Hematopoietic multipotent progenitor cell treated with erythropoietin and hydrocortisone succinate and interleukin-3 and kit ligand, for 15 days (in vitro differentiated cells): ENCODE results near the gene STAMBPL1.
"Not testable (repeated sequence)": the region's sequence is repeated elsewhere in the genome, so short reads cannot be mapped to it uniquely, and the experiment has no call there.

ENCODE experiments used
- DNase-seq: peaks from one replicate; pipeline ENCODE4 v3.0.0-alpha.2; 2015; ENCODE audit warnings: low spot score

STAMBPL1 gene

DNA sequence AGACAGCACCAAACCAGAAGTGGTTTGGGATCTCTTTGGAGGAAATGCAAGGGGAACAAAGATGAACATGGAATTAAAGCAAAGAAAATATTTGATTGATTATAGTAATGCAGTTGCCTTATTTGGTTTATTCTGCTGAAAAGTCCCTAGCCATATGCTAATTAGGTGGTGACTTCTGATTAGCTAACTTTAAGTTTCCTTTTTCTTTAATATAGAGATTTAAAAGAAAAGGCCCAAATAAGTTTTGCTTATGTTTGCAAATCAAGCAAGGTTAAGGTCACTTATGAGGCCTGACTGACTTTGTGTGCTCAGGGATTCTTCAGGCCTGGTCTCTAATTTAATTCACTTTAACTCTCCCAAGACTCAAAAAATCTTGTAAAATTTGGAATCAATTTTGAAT is 22.2 kb upstream of the STAMBPL1 start:
- no peak for DNase-seq

DNA sequence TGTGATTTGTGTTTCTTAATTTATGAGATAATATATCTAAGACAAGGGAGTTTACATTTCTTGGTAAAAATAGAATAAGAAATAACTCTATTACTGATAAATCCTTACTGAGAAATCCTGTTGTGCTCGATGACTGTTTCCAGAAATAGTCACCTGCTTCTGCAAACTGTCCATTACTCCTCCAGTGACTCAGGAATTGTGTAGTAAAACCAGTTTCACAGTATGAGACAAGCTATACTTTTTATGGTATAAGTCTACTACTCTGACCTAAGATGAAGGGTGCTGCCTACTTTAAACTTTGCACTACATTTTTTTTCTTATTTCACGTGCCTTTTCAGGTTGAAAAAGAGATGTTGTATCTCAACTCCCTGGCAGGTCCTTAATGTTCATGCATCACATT is 21.6 kb upstream of the STAMBPL1 start:
- DNase-seq = no peak

DNA sequence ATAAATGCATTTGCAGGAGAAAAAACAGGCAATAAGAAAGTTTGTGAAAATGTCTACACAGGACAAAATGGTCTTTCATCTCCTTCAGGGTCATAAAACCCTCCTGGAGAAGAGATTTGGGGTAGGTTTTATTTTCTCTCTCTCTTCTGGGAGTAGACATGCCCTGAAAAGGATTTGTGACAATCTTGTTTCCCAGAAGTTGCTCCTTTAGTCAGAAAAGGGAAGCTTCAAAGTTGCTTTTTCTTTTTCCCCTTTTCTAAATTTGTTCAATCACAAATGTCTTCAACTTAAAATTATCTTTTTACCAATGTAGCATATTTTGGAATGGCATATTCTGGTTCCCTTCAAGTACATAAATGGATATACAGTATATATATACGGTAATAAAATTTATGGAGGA is 19.0 kb upstream of the STAMBPL1 start:
- no peak for DNase-seq

DNA sequence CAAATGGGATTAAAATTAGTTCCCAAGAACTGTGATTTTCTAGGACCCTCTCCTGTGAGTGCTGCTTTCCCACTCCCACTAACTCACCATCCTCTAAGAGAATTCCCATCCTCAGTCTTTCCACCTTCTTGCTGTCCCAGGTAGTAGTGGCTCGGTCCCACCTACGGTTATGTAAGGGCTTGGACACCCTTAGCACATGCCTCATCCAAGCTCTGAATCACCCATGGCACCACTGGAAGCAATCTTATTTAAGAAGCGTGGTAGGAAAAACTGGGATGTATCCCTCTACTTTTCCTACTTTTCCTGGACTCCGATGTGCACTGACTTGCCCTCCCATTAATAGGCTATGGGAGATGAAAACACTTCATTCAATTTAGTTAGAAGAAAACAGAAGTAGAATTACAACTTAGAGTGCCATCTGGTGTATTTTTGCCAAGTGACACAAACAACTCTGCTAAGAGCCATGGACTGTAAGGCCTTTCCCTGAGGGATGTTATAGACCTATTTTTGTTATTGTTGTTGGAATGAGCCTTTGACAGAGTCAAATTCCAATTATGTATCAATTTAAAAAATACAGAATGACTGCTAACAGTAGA is 14.7 kb upstream of the STAMBPL1 start:
- DNase-seq = no peak

DNA sequence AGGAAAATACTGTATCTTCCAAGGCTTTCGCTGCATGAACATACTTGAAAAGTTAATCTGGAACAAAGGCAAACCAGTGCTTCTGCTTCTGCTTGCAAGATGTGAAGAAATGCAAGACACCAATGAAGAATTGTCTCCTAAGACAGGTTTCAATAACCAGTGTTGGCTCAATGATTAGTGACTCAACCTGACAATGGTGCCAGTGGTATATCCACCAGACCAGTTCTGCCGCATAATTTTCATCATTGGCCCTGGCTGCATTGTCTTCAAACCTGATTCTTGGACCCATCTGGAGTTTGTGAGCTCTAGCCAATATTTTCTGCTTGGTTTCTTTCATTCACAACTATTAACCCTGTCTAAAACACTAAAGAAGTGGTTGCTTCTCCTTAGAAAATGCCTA is 13.6 kb upstream of the STAMBPL1 start:
- no peak for DNase-seq

DNA sequence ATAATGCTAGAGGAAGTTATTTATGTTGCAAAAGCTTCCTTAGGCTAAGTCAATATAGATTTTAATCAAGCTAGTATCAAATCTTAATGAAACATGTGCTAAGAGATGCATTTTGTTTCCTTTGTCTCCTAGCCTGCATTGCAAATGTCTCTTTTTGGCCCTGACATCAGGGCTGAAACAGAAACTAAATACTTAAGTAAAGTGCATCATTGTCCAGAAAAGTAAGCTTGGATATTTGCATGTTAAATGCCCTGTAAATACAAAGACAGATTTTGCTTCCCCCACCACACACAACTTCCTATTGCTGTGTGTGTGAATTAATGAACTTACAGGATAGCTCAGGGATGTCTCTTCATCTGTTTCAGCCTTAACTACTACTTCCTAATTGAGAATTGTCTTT is 10.0 kb upstream of the STAMBPL1 start:
- DNase-seq = no peak

DNA sequence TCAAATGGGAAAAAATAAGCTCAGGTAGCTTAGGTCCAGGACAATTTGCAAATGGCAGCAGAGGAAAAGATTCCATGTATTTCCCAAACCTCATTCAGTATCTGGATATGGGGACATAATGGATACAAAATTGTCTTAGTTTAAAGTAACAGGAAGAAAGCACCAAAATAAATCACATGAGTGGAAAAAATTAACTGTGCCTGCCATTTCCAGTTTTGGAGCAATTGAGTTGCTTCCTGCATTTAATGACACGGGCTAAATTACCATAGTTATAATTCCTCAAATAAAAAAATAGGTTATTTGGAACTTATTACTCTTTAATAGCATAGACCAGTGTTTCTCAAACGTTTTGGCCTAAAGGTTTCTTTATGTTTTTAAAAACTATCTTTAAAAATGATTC is 6.3 kb upstream of the STAMBPL1 start:
- no peak for DNase-seq

DNA sequence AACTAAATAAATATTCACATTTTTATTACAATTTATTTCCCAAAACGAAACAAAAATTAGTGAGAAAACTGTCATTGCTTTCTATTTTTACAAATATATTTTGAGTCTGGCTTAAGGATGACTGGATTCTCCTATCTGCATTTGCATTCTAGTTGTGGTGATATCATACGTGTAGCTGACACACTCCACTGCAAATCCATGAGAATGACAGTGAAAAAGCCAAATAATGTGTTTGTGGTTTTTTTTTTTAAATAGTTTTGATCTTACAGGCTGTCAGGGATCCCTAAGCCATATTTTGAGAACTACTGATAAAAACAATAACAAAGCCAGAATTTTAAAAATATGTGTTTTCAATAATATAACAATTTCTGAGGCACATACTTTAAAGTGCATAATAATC is 5.8 kb upstream of the STAMBPL1 start:
- DNase-seq = no peak

DNA sequence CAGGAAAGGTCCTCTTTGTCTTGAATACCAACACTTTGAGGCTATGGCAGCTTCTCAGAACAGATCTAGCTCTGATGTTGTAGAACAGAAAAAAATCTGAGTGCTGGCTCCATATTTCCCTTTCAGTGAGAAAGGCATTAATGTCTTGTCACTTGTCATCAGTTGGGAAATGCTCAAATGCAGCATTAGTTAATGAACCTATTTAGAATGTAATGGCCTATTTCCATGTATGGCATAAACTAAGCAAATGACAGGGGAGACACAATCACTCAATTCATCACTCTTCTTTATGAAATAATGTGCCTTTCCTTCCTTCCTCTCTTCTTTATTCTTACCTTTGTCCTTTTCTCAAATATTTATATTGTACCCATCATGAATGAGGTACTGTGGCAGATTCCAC is 5.0 kb upstream of the STAMBPL1 start:
- no peak for DNase-seq

DNA sequence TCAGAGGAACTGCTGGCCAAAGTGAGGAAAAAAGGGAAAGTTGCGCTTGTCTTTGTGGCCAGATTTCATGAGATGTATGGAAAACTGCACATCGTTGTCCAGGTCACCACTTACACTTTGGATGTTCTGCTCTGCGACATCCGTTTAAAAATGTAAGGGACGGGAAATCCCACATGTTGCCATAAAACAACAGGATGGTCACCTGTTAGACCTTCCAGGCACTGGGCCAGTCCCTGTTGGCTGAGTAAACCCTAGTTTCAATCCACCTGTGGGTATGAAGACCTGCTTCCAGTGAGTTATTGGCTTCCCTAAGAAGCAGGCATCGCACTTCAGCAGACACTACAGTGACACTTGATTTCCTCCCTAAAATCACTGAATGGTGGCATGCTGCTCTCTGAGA is 2.7 kb upstream of the STAMBPL1 start:
- DNase-seq = no peak

DNA sequence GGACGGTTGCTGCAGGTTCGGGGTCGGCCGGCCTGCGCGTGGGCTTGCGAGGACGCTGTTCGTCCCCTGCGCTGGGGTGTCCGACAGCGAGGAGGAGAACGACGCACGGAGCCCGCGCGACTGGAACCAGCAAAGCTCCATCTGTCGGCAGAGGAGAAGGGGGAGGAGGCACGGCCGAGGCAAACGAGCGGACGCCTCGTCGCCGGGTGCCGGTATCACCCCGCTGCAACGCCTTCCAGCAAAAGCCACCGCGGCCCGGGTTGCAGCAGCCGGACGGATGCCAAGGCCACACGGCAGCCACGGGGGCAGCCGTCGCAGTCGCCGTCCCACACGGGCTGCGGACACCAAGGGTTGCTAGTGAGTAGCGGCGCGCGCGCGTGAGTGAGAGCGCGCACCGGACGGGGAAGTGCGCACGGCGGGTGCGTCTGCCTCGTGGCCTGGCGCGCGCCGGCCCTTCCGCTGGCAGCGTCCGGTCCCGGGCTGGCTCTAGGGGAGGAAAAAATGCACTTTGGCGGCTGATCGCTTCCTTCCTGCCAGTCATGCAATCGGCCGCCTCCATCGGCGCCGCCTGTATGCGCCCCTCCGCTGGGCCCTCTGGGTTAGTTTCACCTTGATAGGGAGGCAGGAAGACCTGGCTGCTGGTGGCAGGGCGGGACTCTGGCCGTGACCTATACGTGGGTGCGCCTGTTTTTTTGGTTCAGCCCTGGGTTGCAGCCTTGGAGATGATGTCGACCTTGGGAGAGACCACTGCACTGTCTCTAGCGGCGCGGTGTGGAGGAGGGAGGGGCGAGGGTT is 434 bp downstream of the STAMBPL1 start:
- no peak for DNase-seq

DNA sequence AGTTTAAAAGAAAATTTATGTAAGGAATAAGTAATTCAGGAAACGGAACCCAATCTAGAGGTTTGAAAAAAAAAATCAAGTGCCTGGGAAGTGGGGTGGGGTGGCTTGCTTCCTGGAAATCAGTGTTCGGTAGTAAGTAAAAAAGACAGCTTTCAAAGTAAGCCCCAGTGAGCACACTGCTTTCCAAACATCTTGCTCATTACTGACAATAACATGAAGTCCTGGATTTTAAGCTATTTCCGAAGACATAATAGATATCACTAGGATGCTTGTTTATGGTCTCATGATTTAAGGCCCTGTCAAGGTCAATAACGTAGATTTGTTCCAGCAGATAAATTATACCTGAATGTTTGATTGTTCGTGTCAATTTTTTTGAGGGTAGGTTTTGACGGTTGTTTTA is 1.3 kb downstream of the STAMBPL1 start:
- no peak for DNase-seq

DNA sequence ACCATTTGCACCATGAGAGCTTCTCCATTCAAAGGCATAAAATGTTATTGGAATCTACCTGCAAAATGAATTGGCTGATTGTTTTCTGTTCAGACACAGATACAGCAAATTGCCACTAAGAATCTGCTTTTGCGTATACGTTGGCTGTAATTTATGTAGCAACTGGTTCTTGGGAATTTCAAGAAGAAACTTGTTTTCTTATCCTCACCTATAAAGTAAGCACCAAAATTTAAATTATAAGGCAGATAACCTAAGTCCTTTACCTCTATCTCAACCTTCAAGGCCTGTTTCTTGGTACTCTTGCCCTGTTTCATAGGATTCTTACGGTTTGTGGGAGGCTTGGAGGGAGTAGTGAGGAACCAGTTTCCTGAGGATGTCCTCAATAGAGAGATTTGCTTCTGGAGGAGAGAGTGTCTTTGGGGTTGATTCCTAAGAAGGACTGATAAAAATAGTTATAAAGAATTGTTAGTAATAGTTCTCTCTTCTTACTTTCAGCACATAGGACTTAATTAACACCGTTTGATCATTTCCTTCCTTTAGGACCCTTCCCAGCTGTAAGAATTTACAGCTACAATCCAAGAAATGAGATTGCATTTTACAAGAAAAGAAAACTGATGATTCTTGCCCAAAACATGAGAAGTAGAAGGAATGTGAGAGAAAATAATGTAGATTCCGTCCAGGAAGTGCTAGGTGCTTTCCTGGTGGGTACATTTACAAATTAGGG is 2.0 kb downstream of the STAMBPL1 start:
- DNase-seq = no peak

DNA sequence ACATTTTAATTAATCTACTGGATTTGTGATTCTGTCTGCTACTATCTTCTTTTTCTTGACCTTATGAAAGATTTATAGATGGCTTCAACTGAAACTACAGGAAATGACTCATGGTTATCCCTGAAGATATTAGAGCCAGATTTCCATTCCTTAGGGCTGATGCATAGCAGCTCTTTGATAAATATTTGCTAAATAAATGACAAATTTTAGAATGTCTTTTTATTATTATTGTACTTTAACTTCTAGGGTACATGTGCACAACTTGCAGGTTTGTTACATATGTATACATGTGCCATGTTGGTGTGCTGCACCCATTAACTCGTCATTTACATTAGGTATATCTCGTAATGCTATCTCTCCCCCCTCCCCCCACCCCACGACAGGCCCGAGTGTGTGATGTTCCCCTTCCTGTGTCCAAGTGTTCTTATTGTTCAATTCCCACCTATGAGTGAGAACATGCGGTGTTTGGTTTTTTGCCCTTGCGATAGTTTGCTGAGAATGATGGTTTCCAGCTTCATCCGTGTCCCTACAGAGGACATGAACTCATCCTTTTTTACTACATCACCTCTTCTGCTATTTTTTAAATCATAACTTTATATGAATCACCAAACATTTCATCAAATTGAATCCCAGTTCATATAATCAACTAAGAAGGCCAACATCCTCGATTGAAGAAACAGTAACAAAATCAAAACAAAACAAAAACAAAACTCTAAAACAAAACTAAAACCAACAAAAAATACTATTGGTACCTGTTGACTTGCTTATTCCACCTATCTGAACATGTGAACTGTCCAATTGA is 2.8 kb downstream of the STAMBPL1 start:
- not testable (repeated sequence) for DNase-seq

DNA sequence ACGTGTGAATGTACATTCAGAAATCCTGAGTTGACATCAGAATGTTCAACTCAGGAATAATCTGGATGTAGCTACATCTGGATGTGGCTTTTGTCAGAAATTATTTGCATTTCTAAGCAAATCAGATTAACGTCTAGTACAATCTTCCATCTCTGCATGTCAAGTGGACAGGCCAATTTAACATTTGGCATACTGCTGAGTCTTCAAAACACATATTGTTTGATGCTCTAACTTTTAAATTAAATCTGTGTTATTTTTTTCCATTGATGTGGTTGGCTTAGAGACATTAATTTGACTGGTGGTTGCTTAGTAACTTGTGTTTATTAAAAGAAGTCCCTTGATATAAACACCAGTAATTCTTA is 3.4 kb downstream of the STAMBPL1 start:
- no peak for DNase-seq

DNA sequence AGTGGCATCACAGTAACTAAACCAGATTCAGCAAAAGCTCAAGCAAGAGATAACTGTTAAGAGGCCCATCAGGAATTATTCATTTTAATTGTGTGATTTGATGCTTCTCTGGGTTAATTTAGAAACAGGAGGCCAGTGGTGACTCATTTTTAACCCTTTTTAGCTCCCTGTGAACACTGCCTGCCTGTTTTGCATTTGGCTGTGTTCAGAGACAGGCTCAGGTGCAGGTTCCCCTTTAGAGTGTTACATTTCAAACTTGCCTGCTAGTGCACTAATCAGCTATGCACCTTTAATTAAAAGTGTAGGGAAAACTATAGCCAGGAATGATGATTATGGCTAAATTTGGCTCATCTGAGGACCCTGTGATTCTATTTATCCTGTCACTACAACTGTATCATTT is 6.5 kb downstream of the STAMBPL1 start:
- DNase-seq = no peak

DNA sequence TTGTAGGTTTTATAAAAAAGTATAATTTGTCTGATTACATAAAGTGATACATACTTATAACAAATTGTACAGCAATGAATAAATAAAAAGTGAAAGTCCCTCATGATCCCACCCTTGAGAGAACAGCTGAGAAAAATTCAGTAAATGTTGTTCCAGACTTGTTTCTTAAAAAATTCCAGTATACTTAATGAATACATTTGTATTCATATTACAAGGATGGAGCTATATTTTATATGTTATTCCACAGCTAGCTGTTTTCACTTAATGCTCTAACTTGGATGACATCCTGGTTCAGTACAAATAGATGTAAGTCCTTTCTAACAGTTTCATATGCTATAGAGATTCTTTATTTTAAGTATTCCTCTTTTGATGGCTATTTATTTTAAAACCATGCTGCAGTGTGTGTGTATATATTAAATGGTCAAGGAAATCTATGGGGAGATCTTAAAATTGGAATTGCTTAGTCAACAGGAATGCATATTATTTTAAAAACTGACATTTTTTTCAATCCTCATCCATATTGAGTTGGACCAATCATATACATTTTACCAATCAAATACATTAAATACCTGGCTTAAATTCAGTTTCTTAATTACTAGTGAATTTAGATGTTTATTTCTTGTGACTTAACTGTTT is 8.9 kb downstream of the STAMBPL1 start:
- DNase-seq = no peak

DNA sequence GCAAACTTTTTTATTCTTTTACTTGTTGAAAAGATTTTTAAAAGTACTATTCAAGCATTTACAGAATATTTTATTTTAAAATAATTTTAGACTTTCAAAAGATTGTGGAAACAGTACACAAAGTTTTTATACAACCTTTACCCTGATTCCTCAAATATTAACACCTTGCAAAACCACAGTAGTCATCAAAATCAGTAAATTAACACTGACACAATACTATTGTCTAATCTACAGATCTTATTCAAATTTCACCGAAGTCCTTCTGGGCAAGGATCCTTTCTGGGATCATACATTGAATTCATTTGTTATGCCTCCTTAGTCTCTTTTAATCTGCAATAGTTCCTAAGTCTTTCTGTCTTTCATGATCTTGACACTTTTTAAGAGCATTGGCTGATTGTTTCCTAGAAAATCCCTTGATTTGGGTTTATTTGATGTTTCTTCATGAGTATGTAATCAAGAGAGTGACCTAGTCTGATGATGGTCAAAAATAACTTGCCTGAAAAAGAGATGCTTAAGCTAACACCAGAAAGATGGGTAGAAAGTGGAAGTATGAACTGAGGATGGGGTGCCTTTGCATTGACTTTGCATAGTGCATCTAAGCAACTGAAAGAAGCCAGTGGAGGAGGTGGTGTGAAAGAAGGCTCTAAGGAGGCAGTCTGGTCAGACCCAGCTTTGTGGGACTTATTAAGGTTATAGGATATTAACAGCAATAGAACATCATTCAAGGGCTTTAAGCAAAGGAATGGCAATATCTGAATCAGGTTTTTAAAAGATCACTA is 9.7 kb downstream of the STAMBPL1 start:
- no peak for DNase-seq

DNA sequence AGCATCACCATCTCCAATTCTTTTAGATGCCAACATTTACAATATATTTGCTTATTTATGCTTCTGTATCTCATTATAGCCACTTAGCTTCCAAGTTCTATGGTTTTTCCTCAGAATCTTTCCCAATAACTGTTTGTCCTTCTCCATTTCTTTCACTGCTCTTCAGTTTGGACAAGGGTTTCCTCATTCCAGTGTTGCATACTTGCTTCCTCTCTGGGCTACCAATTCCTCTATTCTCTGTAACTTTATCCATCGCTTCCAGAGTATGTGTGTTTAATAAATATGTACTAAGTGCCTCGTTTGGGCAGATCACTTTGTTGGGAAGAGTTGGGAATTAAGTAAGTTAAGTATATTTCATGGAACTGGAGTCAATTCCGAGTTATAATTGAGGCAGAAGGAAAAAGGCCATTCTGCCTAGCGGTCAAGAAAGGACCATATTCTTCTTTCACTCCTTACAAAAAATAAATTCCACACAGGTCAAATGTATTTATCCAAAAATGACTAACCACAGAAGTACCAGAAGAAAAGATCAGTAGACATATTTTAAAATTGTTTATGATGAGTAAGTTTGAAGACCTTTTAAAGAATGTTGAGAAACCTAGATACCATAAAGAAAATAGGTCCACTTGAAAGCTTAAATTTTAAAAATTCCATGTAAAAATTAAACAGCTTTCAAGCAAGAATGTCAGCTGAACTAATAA is 10.8 kb downstream of the STAMBPL1 start:
- no peak for DNase-seq

DNA sequence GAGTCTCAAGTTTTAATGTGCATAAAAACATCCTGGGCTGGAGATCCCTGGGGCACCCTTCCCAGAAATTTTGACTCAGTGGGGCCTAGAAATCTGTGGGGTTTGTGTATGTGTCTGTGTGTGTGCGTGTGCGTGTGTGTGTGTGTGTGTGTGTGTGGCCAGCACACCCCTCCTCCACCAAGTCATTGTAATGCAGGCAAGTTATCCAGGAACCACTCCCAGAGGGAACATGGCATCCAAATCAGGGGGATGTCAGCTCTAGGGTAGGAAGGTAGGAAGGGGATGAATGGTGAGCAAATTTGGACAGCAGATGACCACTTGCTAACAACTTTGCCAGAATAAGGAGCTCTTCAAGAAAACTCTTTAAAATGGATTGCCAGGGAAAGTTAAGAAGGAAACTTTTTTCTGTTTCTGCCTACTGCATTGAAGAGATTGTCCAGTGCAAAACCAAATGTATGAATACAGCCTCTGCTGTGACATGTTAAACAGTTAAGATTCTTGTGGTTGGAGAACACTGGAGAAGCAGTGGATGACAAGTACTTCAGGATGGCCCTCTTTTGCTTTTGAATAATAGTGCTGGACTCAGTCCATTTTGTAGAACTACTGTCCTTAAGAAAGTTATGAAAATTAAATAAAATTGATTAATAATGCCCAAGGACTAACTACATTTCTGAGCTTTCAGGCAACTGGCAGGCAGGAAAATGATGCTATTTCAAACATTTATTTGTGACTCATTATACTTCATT is 12.3 kb downstream of the STAMBPL1 start:
- DNase-seq = no peak
